ENCODE data around the gene BNIP5. TPM values are rescaled to one million over a fixed set of nuclear protein-coding genes. Genes with fewer than 3 reads are reported as not detected.

BNIP5 gene
- total and polyA plus RNA-seq, 2 of the 13 experiments (the other 11 are each of a cell fraction or from before 2014, with no cell fraction given), result not detected

DNA sequence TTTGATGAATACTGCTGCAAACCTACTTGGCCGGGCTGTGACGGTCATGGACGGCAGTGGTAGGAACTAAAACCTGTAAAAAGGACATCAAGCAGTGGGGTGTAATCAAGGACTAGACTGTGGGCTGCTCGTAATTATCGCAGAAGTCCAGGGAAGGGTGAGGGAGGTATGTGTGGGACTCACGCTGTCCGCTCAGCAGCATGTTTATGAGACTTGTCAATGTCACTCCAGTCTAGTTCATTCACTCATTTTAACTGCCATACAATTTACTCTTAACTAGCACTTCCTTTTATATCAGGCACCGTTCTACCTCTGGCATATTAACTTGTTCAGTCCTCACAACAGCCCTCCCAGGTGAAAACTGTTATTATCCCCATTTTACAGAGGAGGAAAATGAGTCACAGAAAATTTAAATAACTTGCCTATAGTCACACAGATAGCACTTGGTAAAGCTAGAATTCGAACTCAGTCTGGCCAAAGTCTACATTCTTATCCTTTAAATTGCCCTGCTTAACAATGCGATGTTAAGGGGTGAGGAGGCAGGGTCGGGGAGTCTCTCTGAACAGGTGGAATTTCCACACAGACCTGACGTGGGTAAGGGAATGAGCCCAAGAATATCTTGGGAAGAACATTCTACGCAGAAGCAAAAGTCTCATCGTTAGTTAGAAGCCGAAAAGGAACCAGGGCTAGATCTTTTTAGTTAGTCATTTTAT is 62.7 kb downstream of the BNIP5 start:
- POLR2A ChIA-PET, result no interaction called here
- H3K36me3 ChIP-seq (replicated peaks in 1 of 2; ENCODE audit: control insufficient read depth in 1 of 2, insufficient read depth in 2 of 2, low read length in 2 of 2), result no peaks in the 10 kb centered on the region
- peaks cover 3 to 48% of the 10 kb centered on the region in 2 experiments; a peak in 4 of 5 replicates for H3K27me3 ChIP-seq (ENCODE audit: control insufficient read depth in 1 of 2, insufficient read depth in 2 of 2, low read length in 2 of 2)
- WGBS (ENCODE audit: low lambda C conversion rate), result 45% methylated on average over 15 of the region's 15 CpGs
- no peak overlapping the region for H3K27ac ChIP-seq (ENCODE audit: extremely low read length, insufficient read depth, low read length)
- no peaks in the 10 kb centered on the region for H3K4me1 ChIP-seq (ENCODE audit: insufficient read depth, low read length)
- H3K79me2 ChIP-seq (ENCODE audit: insufficient read depth, low read length), result no peaks in the 10 kb centered on the region
- DNase-seq (ENCODE audit: low spot score), result no peak
- no peak overlapping the region for H3K4me2 ChIP-seq (ENCODE audit: low read depth, low read length)
- CTCF ChIA-PET (ENCODE audit: low intra/inter-chr PET ratio, low total read pairs), result no interaction called here
- no peak overlapping the region for H3K4me3 ChIP-seq (replicated peaks in 1 of 3; ENCODE audit: insufficient read depth in 1 of 3, low read depth in 2 of 3, low read length in 3 of 3)
- no peak for TF ChIP-seq FOSL1 (CRISPR knock-in tag; IDR thresholded peaks at IDR 0.05; ENCODE audit: borderline replicate concordance)
- no peak for TF ChIP-seq ZNF7 (CRISPR knock-in tag; IDR thresholded peaks at IDR 0.05)
- TF ChIP-seq ZNF629 (CRISPR knock-in tag; conservative IDR thresholded peaks at IDR 0.05), result no peak
- TF ChIP-seq PPARG (CRISPR knock-in tag; conservative IDR thresholded peaks at IDR 0.05), result no peak
- no peak for TF ChIP-seq ZNF34 (CRISPR knock-in tag; IDR thresholded peaks at IDR 0.05; ENCODE audit: borderline replicate concordance)
- TF ChIP-seq, protein P1, sequence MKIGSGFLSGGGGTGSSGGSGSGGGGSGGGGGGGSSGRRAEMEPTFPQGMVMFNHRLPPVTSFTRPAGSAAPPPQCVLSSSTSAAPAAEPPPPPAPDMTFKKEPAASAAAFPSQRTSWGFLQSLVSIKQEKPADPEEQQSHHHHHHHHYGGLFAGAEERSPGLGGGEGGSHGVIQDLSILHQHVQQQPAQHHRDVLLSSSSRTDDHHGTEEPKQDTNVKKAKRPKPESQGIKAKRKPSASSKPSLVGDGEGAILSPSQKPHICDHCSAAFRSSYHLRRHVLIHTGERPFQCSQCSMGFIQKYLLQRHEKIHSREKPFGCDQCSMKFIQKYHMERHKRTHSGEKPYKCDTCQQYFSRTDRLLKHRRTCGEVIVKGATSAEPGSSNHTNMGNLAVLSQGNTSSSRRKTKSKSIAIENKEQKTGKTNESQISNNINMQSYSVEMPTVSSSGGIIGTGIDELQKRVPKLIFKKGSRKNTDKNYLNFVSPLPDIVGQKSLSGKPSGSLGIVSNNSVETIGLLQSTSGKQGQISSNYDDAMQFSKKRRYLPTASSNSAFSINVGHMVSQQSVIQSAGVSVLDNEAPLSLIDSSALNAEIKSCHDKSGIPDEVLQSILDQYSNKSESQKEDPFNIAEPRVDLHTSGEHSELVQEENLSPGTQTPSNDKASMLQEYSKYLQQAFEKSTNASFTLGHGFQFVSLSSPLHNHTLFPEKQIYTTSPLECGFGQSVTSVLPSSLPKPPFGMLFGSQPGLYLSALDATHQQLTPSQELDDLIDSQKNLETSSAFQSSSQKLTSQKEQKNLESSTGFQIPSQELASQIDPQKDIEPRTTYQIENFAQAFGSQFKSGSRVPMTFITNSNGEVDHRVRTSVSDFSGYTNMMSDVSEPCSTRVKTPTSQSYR (CRISPR knock-in tag; IDR thresholded peaks at IDR 0.05; ENCODE audit: borderline replicate concordance), result no peak
- TF ChIP-seq SIX1 (CRISPR knock-in tag; IDR thresholded peaks at IDR 0.05; ENCODE audit: borderline replicate concordance), result no peak
- TF ChIP-seq SP4 (CRISPR knock-in tag; IDR thresholded peaks at IDR 0.05), result no peak
- TF ChIP-seq, protein P2, sequence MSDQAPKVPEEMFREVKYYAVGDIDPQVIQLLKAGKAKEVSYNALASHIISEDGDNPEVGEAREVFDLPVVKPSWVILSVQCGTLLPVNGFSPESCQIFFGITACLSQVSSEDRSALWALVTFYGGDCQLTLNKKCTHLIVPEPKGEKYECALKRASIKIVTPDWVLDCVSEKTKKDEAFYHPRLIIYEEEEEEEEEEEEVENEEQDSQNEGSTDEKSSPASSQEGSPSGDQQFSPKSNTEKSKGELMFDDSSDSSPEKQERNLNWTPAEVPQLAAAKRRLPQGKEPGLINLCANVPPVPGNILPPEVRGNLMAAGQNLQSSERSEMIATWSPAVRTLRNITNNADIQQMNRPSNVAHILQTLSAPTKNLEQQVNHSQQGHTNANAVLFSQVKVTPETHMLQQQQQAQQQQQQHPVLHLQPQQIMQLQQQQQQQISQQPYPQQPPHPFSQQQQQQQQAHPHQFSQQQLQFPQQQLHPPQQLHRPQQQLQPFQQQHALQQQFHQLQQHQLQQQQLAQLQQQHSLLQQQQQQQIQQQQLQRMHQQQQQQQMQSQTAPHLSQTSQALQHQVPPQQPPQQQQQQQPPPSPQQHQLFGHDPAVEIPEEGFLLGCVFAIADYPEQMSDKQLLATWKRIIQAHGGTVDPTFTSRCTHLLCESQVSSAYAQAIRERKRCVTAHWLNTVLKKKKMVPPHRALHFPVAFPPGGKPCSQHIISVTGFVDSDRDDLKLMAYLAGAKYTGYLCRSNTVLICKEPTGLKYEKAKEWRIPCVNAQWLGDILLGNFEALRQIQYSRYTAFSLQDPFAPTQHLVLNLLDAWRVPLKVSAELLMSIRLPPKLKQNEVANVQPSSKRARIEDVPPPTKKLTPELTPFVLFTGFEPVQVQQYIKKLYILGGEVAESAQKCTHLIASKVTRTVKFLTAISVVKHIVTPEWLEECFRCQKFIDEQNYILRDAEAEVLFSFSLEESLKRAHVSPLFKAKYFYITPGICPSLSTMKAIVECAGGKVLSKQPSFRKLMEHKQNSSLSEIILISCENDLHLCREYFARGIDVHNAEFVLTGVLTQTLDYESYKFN (CRISPR knock-in tag; conservative IDR thresholded peaks at IDR 0.05), result no peak
- no peak for TF ChIP-seq ARID4A (CRISPR knock-in tag; IDR thresholded peaks at IDR 0.05; ENCODE audit: borderline replicate concordance)
- H4K20me1 ChIP-seq (ENCODE audit: insufficient read depth, low read length), result no peaks in the 10 kb centered on the region
- intact Hi-C loops (cut with micrococcal nuclease; ENCODE audit: unreplicated experiment) (no loop called here), in situ Hi-C loops (cut with HindIII; ENCODE audit: extremely low pct_ligation_motif_present, low pct_unique_long_range_greater_than_20kb) (no loop called here)
- H2AFZ ChIP-seq (ENCODE audit: low read length), result no peak overlapping the region
- H3K9ac ChIP-seq (ENCODE audit: insufficient read depth, low read depth, low read length), result no peak overlapping the region
- no peaks in the 10 kb centered on the region for H3K9me3 ChIP-seq (ENCODE audit: low read length)
- FAIRE-seq, result no peak
- no TSS peak for BruUV-seq (replicated peaks)
- ATAC-seq, result no peak

Measured in HepG2 (cell line).